GM19455 (cell line): ENCODE measurements around the gene FEM1B.
A peak's percentile ranks its signal among the peaks of the same experiment; 100 is the strongest.
"Not testable (repeated sequence)": the region's sequence is repeated elsewhere in the genome, so short reads cannot be mapped to it uniquely, and the experiment has no call there.

Experiments
- ATAC-seq: cut with Tn5 transposase; IDR thresholded peaks from one replicate; pipeline ENCODE4 v1.9.1; 2021; ENCODE audit not compliant: unreplicated experiment

FEM1B gene

GRCh38 chr15:68277603-68278344 lies at the start of gene FEM1B:
Gene FEM1B (plus strand): TSS chr15:68277745. CDS start chr15:68278418, 673 bp downstream.
- ATAC-seq = peak; percentile 78

GRCh38 chr15:68228143-68228970 lies 49.2 kb upstream of the FEM1B start:
- ATAC-seq = no peak

GRCh38 chr15:68228971-68229385 lies 48.6 kb upstream of the FEM1B start:
- peak; percentile 18 for ATAC-seq

GRCh38 chr15:68229386-68230156 lies 48.0 kb upstream of the FEM1B start, which contains the start of gene CLN6:
Gene CLN6 (minus strand): TSS chr15:68229728. CDS start chr15:68229584, 144 bp downstream.
- peak; percentile 80 for ATAC-seq

- peak; percentile 32 for ATAC-seq
Observed at GRCh38 chr15:68230157-68231100, 47.1 kb upstream of the FEM1B start.

- no peak for ATAC-seq
Observed at GRCh38 chr15:68231102-68231818, 46.3 kb upstream of the FEM1B start.

GRCh38 chr15:68232449-68232848 lies 45.1 kb upstream of the FEM1B start:
- no peak for ATAC-seq

- no peak for ATAC-seq
Observed at GRCh38 chr15:68232937-68233336, 44.6 kb upstream of the FEM1B start.

GRCh38 chr15:68234060-68234459 lies 43.5 kb upstream of the FEM1B start:
- ATAC-seq = no peak

GRCh38 chr15:68234520-68234919 lies 43.0 kb upstream of the FEM1B start:
- not testable (repeated sequence) for ATAC-seq

GRCh38 chr15:68235022-68235421 lies 42.5 kb upstream of the FEM1B start:
- no peak for ATAC-seq

- ATAC-seq = no peak
Observed at GRCh38 chr15:68239025-68239424, 38.5 kb upstream of the FEM1B start.

GRCh38 chr15:68241088-68241935 lies 36.2 kb upstream of the FEM1B start:
- ATAC-seq = no peak

- no peak for ATAC-seq
Observed at GRCh38 chr15:68244235-68244634, 33.3 kb upstream of the FEM1B start.

GRCh38 chr15:68249058-68249713 lies 28.4 kb upstream of the FEM1B start:
- no peak for ATAC-seq

- no peak for ATAC-seq
Observed at GRCh38 chr15:68252925-68253534, 24.5 kb upstream of the FEM1B start.

GRCh38 chr15:68256675-68257450 lies 20.7 kb upstream of the FEM1B start:
- no peak for ATAC-seq
